Measurements from ENCODE around the gene PARD3. TPM values are rescaled to one million over a fixed set of nuclear protein-coding genes. Genes with fewer than 3 reads are reported as not detected.

The PARD3 gene
- total and polyA plus RNA-seq, 2 experiments from 2014 or later = 6.3 to 21.2 TPM

- no peak overlapping the region for H3K4me3 ChIP-seq
- no peak overlapping the region for H3K27ac ChIP-seq
- H3K9me2 ChIP-seq (ENCODE audit: insufficient read depth) = no peaks in the 10 kb centered on the region
- H3K4me2 ChIP-seq (ENCODE audit: unreplicated experiment) = no peak overlapping the region
- H3K79me2 ChIP-seq (ENCODE audit: insufficient read depth) = no peaks in the 10 kb centered on the region
- no peak overlapping the region for H2AFZ ChIP-seq
- H3K9ac ChIP-seq = no peak overlapping the region
- H4K20me1 ChIP-seq (ENCODE audit: insufficient read depth) = no peaks in the 10 kb centered on the region
- DNase-seq = no peak
- no peaks in the 10 kb centered on the region for H3K9me3 ChIP-seq (ENCODE audit: low read depth)
- H3K27me3 ChIP-seq (replicated peaks; ENCODE audit: insufficient read depth) = no peaks in the 10 kb centered on the region
- no peak for TF ChIP-seq EZH2phosphoT487 (IDR thresholded peaks at IDR 0.05; ENCODE audit: insufficient read depth, low read depth)
- no peak for TF ChIP-seq EZH2 (IDR thresholded peaks at IDR 0.05; ENCODE audit: insufficient read depth, poor library complexity, severe bottlenecking)
- no peaks in the 10 kb centered on the region for H3K36me3 ChIP-seq (ENCODE audit: low read depth)
- peaks cover 3% of the 10 kb centered on the region; the same call in 1 of the 2 replicates for H3F3A ChIP-seq (ENCODE audit: insufficient read depth)
- 93 to 97% methylated on average over 6 of the region's 6 CpGs for WGBS, 2 experiments (ENCODE audit: low coverage in 1 of 2, low lambda C conversion rate in 2 of 2, missing lambda C conversion rate in 2 of 2)
- in situ Hi-C loops (cut with MboI) = no loop called here
- no peaks in the 10 kb centered on the region for H3K4me1 ChIP-seq (ENCODE audit: insufficient read depth)
Measured at GRCh38 chr10:34113504-34114225, 701.4 kb downstream of the PARD3 start.

DNA sequence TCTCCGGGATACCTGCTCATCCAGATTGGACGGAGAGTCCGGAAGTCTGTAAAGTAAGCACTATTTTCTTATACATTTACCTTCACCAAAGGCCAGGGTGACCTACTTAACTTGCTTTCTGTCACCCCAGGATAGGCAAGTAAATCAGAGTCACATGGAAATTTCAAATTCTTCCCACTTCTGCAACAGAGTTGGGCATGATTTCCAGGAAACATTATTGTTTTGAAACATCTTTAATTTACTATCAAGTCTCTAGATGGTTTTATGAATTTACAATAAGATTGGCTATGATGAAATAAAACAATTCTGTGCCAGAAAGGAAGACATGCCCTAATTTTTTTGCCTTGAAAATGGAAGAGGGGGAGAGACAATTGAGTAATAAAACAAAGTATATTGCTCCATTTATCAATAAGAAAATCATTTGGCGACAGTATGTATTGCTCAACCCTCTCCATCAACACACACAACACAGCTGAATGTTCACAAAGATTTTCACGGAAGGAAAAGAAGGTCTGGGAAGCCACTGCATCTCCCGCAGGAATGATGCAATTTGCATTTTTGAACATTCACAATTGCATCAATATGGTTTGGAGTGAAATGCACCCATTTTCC, 702.8 kb downstream of the PARD3 start:
- H3K9ac ChIP-seq = no peak overlapping the region
- H3K27me3 ChIP-seq (replicated peaks; ENCODE audit: insufficient read depth) = no peaks in the 10 kb centered on the region
- no peaks in the 10 kb centered on the region for H4K20me1 ChIP-seq (ENCODE audit: insufficient read depth)
- H3K36me3 ChIP-seq (ENCODE audit: low read depth) = no peaks in the 10 kb centered on the region
- DNase-seq = peak; percentile 47
- no peak overlapping the region for H3K27ac ChIP-seq
- WGBS, 2 experiments (ENCODE audit: low coverage in 1 of 2, low lambda C conversion rate in 2 of 2, missing lambda C conversion rate in 2 of 2) = 61 to 69% methylated on average over 6 of the region's 6 CpGs
- no peaks in the 10 kb centered on the region for H3K79me2 ChIP-seq (ENCODE audit: insufficient read depth)
- H3K4me1 ChIP-seq (ENCODE audit: insufficient read depth) = no peaks in the 10 kb centered on the region
- H3K9me3 ChIP-seq (ENCODE audit: low read depth) = no peaks in the 10 kb centered on the region
- no peak overlapping the region for H2AFZ ChIP-seq
- peaks cover 3% of the 10 kb centered on the region; the same call in 1 of the 2 replicates for H3F3A ChIP-seq (ENCODE audit: insufficient read depth)
- H3K4me3 ChIP-seq = no peak overlapping the region
- no peaks in the 10 kb centered on the region for H3K9me2 ChIP-seq (ENCODE audit: insufficient read depth)
- H3K4me2 ChIP-seq (ENCODE audit: unreplicated experiment) = no peak overlapping the region
- no peak for TF ChIP-seq EZH2phosphoT487 (IDR thresholded peaks at IDR 0.05; ENCODE audit: insufficient read depth, low read depth)
- TF ChIP-seq EZH2 (IDR thresholded peaks at IDR 0.05; ENCODE audit: insufficient read depth, poor library complexity, severe bottlenecking) = no peak
- in situ Hi-C loops (cut with MboI) = no loop called here

DNA sequence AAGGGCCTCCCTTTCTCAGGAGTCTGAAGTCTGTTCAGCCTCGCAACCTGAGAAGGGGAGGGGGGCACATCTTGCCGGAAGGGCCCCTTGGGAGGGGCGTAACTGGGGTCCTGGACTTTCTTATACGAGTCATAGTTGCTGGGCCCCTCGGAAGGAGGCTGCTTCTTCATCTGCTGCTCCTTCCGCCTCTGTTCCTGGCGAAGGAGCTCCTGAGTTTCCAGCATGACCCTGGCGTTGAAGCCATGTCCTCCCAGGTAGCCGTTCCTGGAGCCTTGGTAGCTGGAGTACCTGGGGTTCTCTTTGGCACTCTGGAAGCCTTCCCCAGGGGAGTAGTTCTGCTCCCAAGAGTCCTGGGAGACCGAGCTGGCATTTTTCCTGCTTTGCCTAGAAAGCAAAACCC, 703.9 kb downstream of the PARD3 start:
- H3K9ac ChIP-seq = no peak overlapping the region
- H2AFZ ChIP-seq = no peak overlapping the region
- H3K4me1 ChIP-seq (ENCODE audit: insufficient read depth) = no peaks in the 10 kb centered on the region
- WGBS, 2 experiments (ENCODE audit: low coverage in 1 of 2, low lambda C conversion rate in 2 of 2, missing lambda C conversion rate in 2 of 2) = 98% methylated on average over 8 to 10 of the region's 10 CpGs
- no peak overlapping the region for H3K27ac ChIP-seq
- no peaks in the 10 kb centered on the region for H3K79me2 ChIP-seq (ENCODE audit: insufficient read depth)
- no peaks in the 10 kb centered on the region for H4K20me1 ChIP-seq (ENCODE audit: insufficient read depth)
- DNase-seq = no peak
- H3K4me2 ChIP-seq (ENCODE audit: unreplicated experiment) = no peak overlapping the region
- no peaks in the 10 kb centered on the region for H3K36me3 ChIP-seq (ENCODE audit: low read depth)
- H3K27me3 ChIP-seq (replicated peaks; ENCODE audit: insufficient read depth) = no peaks in the 10 kb centered on the region
- TF ChIP-seq EZH2phosphoT487 (IDR thresholded peaks at IDR 0.05; ENCODE audit: insufficient read depth, low read depth) (no peak), EZH2 (IDR thresholded peaks at IDR 0.05; ENCODE audit: insufficient read depth, poor library complexity, severe bottlenecking) (no peak)
- H3K4me3 ChIP-seq = no peak overlapping the region
- H3K9me2 ChIP-seq (ENCODE audit: insufficient read depth) = no peaks in the 10 kb centered on the region
- peaks cover 3% of the 10 kb centered on the region; the same call in 1 of the 2 replicates for H3F3A ChIP-seq (ENCODE audit: insufficient read depth)
- in situ Hi-C loops (cut with MboI) = no loop called here
- no peaks in the 10 kb centered on the region for H3K9me3 ChIP-seq (ENCODE audit: low read depth)

GRCh38 chr10:34109952-34110702, 705.0 kb downstream of the PARD3 start:
- WGBS, 2 experiments (ENCODE audit: low coverage in 1 of 2, low lambda C conversion rate in 2 of 2, missing lambda C conversion rate in 2 of 2) = 54% methylated on average over 20 of the region's 20 CpGs
- in situ Hi-C loops (cut with MboI) = no loop called here
- Histone ChIP-seq H3K27me3 (replicated peaks; ENCODE audit: insufficient read depth) (no peaks in the 10 kb centered on the region), H3K9me2 (ENCODE audit: insufficient read depth) (no peaks in the 10 kb centered on the region), H3K4me3 (no peak overlapping the region), H3K9ac (no peak overlapping the region), H3F3A (ENCODE audit: insufficient read depth) (peaks cover 3% of the 10 kb centered on the region; the same call in 1 of the 2 replicates), H4K20me1 (ENCODE audit: insufficient read depth) (no peaks in the 10 kb centered on the region), H3K4me1 (ENCODE audit: insufficient read depth) (no peaks in the 10 kb centered on the region), H3K36me3 (ENCODE audit: low read depth) (no peaks in the 10 kb centered on the region), H2AFZ (peak overlapping the region; percentile 42; the same call in 1 of the 2 replicates), H3K27ac (0 out of 2 replicates have a peak overlapping the region, but pooled peaks have one; percentile 19), H3K9me3 (ENCODE audit: low read depth) (no peaks in the 10 kb centered on the region), H3K79me2 (ENCODE audit: insufficient read depth) (no peaks in the 10 kb centered on the region), H3K4me2 (ENCODE audit: unreplicated experiment) (no peak overlapping the region)
- TF ChIP-seq EZH2 (IDR thresholded peaks at IDR 0.05; ENCODE audit: insufficient read depth, poor library complexity, severe bottlenecking) (no peak), EZH2phosphoT487 (IDR thresholded peaks at IDR 0.05; ENCODE audit: insufficient read depth, low read depth) (no peak)
- peak; percentile 87 for DNase-seq
